Stomach (tissue), 9 donors: ENCODE data around the gene VCL. TPM values are rescaled to one million over a fixed set of nuclear protein-coding genes. Genes with fewer than 3 reads are reported as not detected.

ENCODE experiments used
- DNase-seq, 2 donors: peaks; one replicate each; pipeline versions ENCODE4 v3.0.0 to v3.0.0-alpha.2; 2013 to 2019
- H3K27ac ChIP-seq, 5 donors: fragments of 200-600 bp in 4 of 5; sonication (generic) in 4 of 5; one replicate each; pipeline ENCODE4 v1.5.1; 2013 to 2019; ENCODE audit warnings: mild to moderate bottlenecking in 1 of 5, moderate library complexity in 1 of 5
- H3K27me3 ChIP-seq, 3 donors: fragments of 200-600 bp; sonication (generic); one replicate each; pipeline ENCODE4 v1.5.1; 2017 to 2019; ENCODE audit warnings: mixed run types in 1 of 3
- H3K36me3 ChIP-seq, 4 donors: fragments of 200-600 bp; sonication (generic); 1 replicate in 3 of 4; 2 replicates in 1 of 4; pipeline ENCODE4 v1.5.1; 2016 to 2019
- H3K4me1 ChIP-seq, 4 donors: fragments of 200-600 bp; sonication (generic); one replicate each; pipeline ENCODE4 v1.5.1; 2016 to 2019
- H3K4me3 ChIP-seq, 4 donors: fragments of 200-600 bp; sonication (generic) in 3 of 4; one replicate each; pipeline ENCODE4 v1.5.1; 2016 to 2019; ENCODE audit warnings: mild to moderate bottlenecking in 1 of 4
- H3K9me3 ChIP-seq, 4 donors: fragments of 200-600 bp; sonication (generic); one replicate each; pipeline ENCODE4 v1.5.1; 2016 to 2019
- EP300 ChIP-seq: sonication (generic); formaldehyde crosslinking; IDR thresholded peaks from one replicate; pipeline ENCODE4 v1.6.1; 2017; ENCODE audit warnings: antibody characterized with exemption
- POLR2A ChIP-seq, 4 donors: fragments of 450-650 bp; IDR thresholded peaks; one replicate each; pipeline ENCODE4 v1.6.1; 2016; ENCODE audit warnings: antibody characterized with exemption in 4 of 4, control low read depth in 2 of 4, mild to moderate bottlenecking in 1 of 4, moderate library complexity in 1 of 4
- POLR2AphosphoS5 ChIP-seq, 3 donors: sonication (generic); formaldehyde crosslinking; IDR thresholded peaks; one replicate each; pipeline ENCODE4 v1.6.1; 2016; ENCODE audit warnings: antibody characterized with exemption in 3 of 3
- WGBS, 5 donors: extraction: QIAGEN DNeasy Blood & Tissue Kit in 3 of 5; methylation state at CpG; one replicate each; pipeline versions ENCODE4 v1.1.5 to v1.1.7; 2013 to 2018; 5-methylcytosine and 5-hydroxymethylcytosine counted together
- intact Hi-C: fragments of 100-400 bp; cut with DNase I; formaldehyde crosslinking; loops from one replicate; pipeline ENCODE4 v1.15.1; 2023; ENCODE audit warnings: low total_unique reads
- polyA plus RNA-seq, 3 donors: library from polyadenylated mRNA; stranded (reverse); fragments of 200-250 nt; gene quantifications; one replicate each; pipeline ENCODE4 v1.2.3, GENCODE V29; 2013
- total RNA-seq, 5 donors: library from RNA; depleted of rRNA; stranded (reverse); fragments of >200 nt; gene quantifications; one replicate each; pipeline versions ENCODE4 v1.1.0 to v1.2.3, GENCODE V29; 2014 to 2016
- TF ChIP-seq, protein P1 (sequence below), 7 experiments: fragments of 450-650 bp in 4 of 7; fragments of 200-600 bp in 3 of 7; sonication (generic) in 3 of 7; IDR thresholded peaks; one replicate each; pipeline ENCODE4 v1.5.1; 2016 to 2019; ENCODE audit warnings: antibody characterized with exemption in 7 of 7, control low read depth in 2 of 7, mild to moderate bottlenecking in 1 of 7
- donor health status: healthy with polysubstance abuse.
- donor health status: Bipolar disorder and iron deficiency.
- donor health status: healthy.

Gene VCL
- total and polyA plus RNA-seq, 8 donors: 11.2 to 211 (median 62.3) TPM

- no peaks in the 10 kb centered on the region for H3K27me3 ChIP-seq
- no peak for DNase-seq
- no peak overlapping the region for H3K4me3 ChIP-seq
- intact Hi-C loops: no loop called here
- H3K27ac ChIP-seq: no peak overlapping the region
- TF ChIP-seq POLR2AphosphoS5 (IDR thresholded peaks at IDR 0.05) (no peak), EP300 (no peak), POLR2A (IDR thresholded peaks at IDR 0.05) (no peak)
- TF ChIP-seq, protein P1, sequence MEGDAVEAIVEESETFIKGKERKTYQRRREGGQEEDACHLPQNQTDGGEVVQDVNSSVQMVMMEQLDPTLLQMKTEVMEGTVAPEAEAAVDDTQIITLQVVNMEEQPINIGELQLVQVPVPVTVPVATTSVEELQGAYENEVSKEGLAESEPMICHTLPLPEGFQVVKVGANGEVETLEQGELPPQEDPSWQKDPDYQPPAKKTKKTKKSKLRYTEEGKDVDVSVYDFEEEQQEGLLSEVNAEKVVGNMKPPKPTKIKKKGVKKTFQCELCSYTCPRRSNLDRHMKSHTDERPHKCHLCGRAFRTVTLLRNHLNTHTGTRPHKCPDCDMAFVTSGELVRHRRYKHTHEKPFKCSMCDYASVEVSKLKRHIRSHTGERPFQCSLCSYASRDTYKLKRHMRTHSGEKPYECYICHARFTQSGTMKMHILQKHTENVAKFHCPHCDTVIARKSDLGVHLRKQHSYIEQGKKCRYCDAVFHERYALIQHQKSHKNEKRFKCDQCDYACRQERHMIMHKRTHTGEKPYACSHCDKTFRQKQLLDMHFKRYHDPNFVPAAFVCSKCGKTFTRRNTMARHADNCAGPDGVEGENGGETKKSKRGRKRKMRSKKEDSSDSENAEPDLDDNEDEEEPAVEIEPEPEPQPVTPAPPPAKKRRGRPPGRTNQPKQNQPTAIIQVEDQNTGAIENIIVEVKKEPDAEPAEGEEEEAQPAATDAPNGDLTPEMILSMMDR (IDR thresholded peaks at IDR 0.05): no peak
- peaks cover 10 to 33% (median 15%) of the 10 kb centered on the region in 4 donors for H3K4me1 ChIP-seq
- no peaks in the 10 kb centered on the region for H3K9me3 ChIP-seq
- 89 to 100% (median 94%) methylated on average over 1 of the region's 1 CpG for WGBS, 5 donors
- H3K36me3 ChIP-seq: no peaks in the 10 kb centered on the region
Measured at GRCh38 chr10:73953665-73954064, 44.3 kb upstream of the VCL start.

DNA sequence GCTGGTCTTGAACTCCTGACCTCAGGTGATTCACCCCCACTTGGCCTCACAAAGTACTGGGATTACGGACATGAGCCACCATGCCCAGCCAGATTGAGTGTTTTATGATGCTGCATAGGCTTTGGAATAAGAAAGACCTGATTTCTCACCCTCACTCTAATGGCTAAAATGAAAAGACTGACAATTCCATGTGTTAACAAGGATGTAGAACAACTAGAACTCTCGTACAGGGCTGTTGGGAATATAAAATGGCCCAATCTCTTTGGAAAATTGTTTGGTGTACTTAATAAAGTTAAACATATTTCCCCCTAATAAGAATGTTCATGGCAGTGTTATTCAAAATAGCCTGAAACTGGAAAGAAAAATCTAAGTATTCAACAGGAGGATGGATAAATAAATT is 43.2 kb upstream of the VCL start:
- Histone ChIP-seq H3K27ac (no peak overlapping the region), H3K27me3 (no peaks in the 10 kb centered on the region), H3K9me3 (no peaks in the 10 kb centered on the region), H3K4me3 (no peak overlapping the region), H3K4me1 (peaks cover 10 to 44% (median 20%) of the 10 kb centered on the region in 4 donors), H3K36me3 (no peaks in the 10 kb centered on the region)
- DNase-seq: no peak
- TF ChIP-seq EP300 (no peak), POLR2A (IDR thresholded peaks at IDR 0.05) (no peak), POLR2AphosphoS5 (IDR thresholded peaks at IDR 0.05) (no peak)
- TF ChIP-seq, protein P1 (IDR thresholded peaks at IDR 0.05): no peak
- intact Hi-C loops: no loop called here
- WGBS, 5 donors: 92 to 98% (median 97%) methylated on average over 2 of the region's 2 CpGs

GRCh38 chr10:73955719-73956118 is 42.2 kb upstream of the VCL start:
- intact Hi-C loops: no loop called here
- H3K9me3 ChIP-seq: no peaks in the 10 kb centered on the region
- TF ChIP-seq EP300 (no peak), POLR2A (IDR thresholded peaks at IDR 0.05) (no peak), POLR2AphosphoS5 (IDR thresholded peaks at IDR 0.05) (no peak)
- TF ChIP-seq, protein P1 (IDR thresholded peaks at IDR 0.05): no peak
- no peak for DNase-seq
- peaks cover 10 to 51% (median 24%) of the 10 kb centered on the region in 4 donors for H3K4me1 ChIP-seq
- H3K27ac ChIP-seq: peak overlapping the region in 1 of 5 donors; percentile 72
- 95 to 98% (median 97%) methylated on average over 2 of the region's 2 CpGs for whole genome bisulfite sequencing, 5 donors
- no peaks in the 10 kb centered on the region for H3K36me3 ChIP-seq
- H3K4me3 ChIP-seq: no peak overlapping the region
- no peaks in the 10 kb centered on the region for H3K27me3 ChIP-seq

DNA sequence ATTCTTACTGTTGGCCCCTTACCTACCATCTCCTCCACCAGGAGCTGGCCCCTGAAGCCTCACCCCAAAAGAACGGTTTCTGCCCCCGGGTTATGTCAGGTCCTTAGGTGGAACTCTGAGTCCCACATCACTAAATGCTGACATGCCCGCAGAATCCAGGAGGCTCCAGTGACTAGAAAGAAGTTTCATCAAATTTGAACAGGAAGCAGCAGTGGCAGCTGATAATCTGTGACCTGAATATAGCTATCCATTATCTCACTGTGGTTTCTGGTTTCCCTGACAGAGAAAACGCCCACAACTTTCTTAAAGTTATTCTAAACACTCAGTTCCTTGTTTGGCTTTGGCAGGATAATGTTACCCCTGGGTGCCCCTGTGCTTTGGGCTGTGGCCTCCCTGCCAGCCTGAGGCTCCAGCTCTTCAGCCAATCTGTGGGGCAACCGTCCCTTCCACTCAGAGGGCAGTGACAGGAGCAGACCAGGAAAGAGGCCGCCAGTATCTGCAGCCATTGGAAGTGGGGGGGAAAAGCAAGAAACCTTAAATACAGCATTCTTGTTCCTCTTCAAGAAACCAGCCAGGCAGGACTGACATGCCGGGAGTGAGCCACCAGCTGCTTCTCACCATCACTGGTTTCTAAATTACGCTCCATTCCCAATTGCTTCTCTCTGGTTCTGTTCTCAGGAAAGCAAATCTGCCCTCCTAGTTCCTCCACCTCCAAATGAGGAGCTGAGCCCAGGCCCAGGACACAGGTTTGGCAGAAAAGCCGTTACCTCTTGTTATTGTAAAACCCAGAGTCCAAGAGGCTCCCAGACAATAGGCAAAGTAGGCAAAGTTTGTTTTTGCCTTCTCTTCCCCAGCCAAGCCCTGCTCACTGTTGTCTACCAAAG is 41.2 kb upstream of the VCL start:
- Histone ChIP-seq H3K4me3 (no peak overlapping the region), H3K36me3 (no peaks in the 10 kb centered on the region), H3K27ac (peak overlapping the region; percentile 12 to 72 (median 46)), H3K4me1 (peaks cover 10 to 51% (median 24%) of the 10 kb centered on the region in 4 donors), H3K9me3 (no peaks in the 10 kb centered on the region), H3K27me3 (no peaks in the 10 kb centered on the region)
- WGBS, 5 donors: 28 to 42% (median 31%) methylated on average over 9 of the region's 9 CpGs
- intact Hi-C loops: no loop called here
- no peak for TF ChIP-seq POLR2A (IDR thresholded peaks at IDR 0.05)
- TF ChIP-seq POLR2AphosphoS5 (IDR thresholded peaks at IDR 0.05): peak in 1 of 3 donors; percentile 4
- peak in 1 of 2 donors; percentile 73 for DNase-seq
